ENCODE measurements around the gene CNTNAP5. TPM values are rescaled to one million over a fixed set of nuclear protein-coding genes. Genes with fewer than 3 reads are reported as not detected.

Gene CNTNAP5
- total RNA-seq, 2 donors from 2014 or later: not detected

DNA sequence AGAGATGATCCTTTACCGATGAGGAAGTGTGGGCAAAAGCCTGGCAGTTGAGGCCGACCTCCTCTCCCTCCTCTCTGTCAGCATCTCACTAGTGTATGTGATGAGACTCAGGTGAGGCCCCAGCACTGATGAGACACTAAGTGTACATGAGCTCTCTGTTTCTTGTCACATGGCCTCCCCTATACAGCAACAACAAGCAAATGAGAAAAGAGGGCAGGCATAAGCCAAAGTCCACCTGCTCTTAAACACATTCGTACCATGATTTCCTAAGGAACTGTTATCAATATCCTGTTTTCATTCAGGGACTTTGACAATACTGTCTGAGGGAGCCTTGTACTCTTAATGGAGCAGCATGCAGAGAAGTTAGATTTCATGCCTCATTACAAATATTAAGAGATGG lies 113.0 kb downstream of the CNTNAP5 start:
- intact Hi-C loops (cut with DNase I): no loop called here
- DNase-seq (ENCODE audit: low spot score): no peak

DNA sequence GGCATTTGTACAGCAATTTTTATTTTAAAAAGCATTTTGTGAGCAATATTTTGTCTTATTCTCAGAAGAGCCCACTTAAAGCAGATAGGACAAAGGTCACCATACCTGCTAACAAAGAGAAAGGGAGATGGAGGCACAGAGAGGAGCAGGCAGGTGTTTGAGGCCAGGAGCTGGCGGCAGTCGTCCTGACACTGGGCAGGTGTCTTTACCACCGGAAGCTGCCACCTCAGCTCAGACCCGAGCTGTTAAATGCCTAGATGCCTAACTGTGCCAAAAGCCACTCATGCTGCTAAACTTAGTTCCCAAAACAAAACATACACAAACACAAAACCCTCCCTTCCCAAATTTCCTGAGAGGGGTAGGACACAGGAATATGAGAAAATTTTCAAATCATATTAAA lies 120.9 kb downstream of the CNTNAP5 start:
- DNase-seq (ENCODE audit: low spot score): no peak
- intact Hi-C loops (cut with DNase I): no loop called here

DNA sequence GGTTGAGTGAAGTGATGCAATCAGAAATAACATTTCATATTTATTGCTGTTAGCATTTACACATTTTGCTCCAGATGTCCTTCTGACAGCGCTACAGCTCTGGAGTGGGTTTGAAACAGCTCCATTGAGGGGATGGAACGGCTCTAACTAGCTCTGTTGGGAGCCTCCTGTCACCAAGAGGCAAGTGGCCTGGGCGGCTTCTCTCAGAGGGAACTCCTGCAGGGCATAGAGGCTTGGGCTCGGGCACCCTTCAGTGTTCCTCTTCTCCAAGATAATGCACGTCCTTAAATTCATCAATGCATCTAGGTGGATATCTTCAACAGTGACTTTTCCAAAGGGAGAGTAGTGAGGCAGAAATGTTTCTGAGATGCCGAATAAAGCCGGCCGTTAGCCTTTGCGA lies 122.5 kb downstream of the CNTNAP5 start:
- DNase-seq (ENCODE audit: low spot score): no peak
- intact Hi-C loops (cut with DNase I): no loop called here

DNA sequence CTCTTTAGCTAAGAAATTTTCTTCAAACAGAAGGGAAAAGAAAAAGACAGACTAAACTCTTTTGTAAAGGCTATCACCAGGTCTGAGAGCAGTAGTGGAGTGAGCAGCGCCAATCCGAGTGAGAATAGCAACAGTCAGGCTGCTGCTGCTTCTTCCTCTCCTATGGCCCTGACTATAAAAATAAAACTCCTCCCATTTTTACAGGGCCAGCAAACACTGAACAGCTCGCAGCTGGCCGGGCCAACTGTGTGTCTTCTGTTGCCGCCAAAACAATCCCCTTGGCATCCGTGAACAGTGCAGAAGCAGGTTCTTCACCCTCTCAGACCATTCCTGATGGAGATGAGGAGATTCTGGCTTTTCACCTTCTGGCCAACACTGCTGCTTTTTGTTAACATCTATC lies 124.5 kb downstream of the CNTNAP5 start:
- intact Hi-C loops (cut with DNase I): no loop called here

DNA sequence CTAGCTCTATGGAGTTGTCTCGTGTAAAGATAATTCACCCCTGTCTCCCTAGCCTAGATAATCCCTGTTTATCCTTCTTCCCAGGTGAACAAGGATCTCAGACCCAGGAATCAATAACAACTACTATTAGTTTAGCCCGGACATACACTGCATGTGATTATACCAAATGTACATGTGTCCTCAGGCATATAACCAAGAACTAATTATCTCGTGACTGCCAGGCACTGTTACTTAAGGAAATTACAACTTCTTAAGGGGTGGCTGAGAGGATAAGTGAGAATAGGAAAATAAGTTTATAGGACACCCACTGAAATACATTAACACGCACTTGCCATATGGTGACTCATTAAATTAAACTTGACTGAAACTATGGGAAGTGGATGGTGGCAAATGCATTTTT lies 126.6 kb downstream of the CNTNAP5 start:
- intact Hi-C loops (cut with DNase I): no loop called here

More for the DNA sequence above, 124.5 kb downstream of the CNTNAP5 start:
- no peak for DNase-seq (ENCODE audit: low spot score)

DNA sequence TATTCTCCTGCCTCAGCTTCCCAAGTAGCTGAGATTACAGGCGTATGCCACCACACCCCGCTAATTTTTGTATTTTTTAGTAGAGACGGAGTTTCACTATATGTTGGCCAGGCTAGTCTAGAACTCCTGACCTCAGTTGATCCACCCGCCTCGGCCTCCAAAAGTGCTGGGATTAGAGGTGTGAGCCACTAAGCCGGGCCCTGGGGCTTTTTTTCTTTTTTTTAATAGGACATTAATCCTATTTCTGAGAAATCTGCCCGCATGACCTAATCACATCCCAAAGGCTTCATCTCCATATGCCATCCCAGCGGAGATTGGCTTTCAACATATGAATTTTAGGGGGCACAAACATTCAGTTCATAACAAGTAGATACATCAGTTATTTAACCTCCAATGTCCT lies 128.6 kb downstream of the CNTNAP5 start:
- intact Hi-C loops (cut with DNase I): no loop called here
- DNase-seq (ENCODE audit: low spot score): no peak

More for the DNA sequence above, 126.6 kb downstream of the CNTNAP5 start:
- no peak for DNase-seq (ENCODE audit: low spot score)

DNA sequence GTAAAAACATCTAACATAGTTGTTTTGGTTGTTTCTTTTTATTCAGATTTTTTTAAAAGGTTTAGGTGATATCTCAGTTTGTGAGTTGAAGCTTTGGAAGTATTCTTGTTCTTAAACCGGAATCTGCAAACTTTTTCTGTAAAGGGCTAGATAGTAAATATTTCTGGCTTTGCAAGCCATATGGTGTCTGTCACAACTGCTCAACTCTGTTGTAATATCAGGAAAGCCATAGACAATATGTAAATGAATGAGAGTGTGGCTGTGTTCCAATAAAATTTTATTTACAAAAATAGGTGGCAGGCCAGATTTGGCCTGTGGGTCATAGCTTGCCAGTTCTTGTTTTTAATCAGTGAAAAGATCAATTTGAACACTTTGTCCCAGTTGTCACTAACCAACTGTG lies 134.1 kb downstream of the CNTNAP5 start:
- DNase-seq (ENCODE audit: low spot score): no peak

DNA sequence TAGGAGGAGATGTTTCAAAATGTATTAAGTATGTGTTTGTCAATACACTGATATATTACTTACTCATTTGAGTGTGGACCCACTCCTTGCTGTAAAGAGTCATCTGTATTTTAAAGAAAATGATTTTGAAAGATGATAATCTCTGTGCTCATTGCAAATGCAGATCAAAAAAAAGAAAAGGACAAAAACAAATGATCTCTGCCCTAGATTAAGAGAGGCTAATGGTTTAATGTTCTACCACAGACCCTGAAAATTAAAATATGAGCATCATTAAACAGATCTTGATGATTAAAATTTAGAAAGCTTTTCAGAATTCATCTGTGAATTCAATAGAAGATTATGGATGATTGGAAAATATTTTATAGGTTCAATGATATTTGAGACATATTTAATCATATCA lies 136.5 kb downstream of the CNTNAP5 start:
- intact Hi-C loops (cut with DNase I): no loop called here

More for the DNA sequence above, 134.1 kb downstream of the CNTNAP5 start:
- intact Hi-C loops (cut with DNase I): no loop called here

DNA sequence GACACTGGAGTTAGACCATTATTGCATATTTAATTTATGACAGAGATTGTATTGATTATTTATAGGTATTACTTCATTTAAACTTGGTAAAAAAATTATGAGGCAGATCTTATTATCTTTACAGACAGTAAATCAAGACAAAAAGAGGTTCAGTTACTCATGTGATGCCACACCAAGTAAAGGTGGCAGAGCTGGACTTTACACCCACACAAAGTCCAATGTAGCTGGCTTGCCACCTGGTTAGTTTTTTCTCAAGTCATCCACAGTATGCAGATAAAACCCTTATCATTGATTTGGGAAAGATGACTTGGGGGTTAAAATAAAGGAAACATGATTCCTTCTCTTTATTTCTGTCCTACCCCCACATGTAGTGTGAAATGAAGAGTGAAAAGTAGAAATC lies 137.2 kb downstream of the CNTNAP5 start:
- DNase-seq (ENCODE audit: low spot score): no peak
- intact Hi-C loops (cut with DNase I): no loop called here

More for the DNA sequence above, 136.5 kb downstream of the CNTNAP5 start:
- DNase-seq (ENCODE audit: low spot score): no peak

DNA sequence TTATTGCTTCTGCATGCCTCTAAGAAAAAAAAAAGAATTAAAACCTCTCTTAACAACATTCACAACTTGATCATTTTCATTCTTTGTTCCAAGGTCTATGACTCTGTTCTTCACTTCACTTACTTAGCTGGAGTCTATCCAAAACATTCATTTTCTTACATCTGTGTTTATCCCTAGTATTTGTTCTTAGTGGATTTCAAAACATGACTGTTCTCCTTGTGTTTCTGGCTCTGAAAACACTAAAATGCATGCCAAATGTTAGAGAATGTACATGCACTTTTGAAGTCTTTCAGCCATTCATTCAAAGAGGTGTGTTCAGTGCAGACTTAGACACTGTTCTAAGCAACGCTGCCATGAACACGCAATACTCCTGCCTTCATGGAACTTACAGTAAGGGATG lies 138.8 kb downstream of the CNTNAP5 start:
- intact Hi-C loops (cut with DNase I): no loop called here
- no peak for DNase-seq (ENCODE audit: low spot score)

DNA sequence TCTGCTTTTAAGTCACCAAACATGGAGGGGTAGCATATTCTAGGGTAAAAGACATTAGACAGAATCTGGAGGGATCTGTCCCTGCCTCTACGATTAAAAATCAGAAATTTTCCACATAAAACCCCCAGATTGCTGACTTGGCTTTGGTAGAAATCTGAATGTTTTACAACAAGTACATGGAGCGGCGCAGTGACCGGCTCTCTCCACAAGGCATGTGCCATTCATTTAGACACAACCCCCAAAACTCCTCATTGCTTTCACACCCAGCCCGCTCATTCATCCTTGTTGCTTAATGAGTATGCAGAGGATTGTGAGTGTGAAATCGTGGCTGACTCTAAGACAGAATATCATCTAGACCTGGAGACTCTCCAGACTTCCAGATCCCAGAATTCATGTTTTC lies 140.6 kb downstream of the CNTNAP5 start:
- DNase-seq (ENCODE audit: low spot score): no peak
- intact Hi-C loops (cut with DNase I): no loop called here

DNA sequence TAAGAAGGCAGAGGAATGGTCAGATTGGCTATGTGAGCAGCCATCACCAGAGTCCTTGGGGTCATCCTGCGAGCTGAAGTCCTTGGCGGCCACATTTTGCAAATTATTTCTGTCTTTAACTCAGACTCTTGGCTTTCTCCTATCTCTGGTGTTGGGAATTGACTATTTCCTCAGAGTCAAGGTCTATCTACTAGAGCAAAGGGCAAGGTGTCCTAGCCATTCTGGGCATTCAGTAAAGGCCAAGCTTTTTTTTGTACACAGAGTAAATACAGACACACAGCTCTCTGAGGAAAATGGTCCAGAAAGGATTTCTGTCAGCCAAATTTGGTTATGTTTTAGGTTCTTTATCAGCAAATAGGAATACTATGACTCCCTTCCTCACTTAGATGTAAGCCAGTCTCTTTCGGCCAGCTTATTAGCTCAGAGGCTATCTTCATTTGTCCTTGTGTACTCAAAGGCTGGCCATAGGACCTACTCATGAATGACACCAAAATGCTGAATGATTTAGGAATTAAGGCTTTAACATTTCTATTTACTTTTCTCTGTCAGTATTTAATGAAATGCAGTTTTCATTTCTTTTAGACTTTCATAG lies 146.5 kb downstream of the CNTNAP5 start:
- intact Hi-C loops (cut with DNase I): no loop called here
- no peak for DNase-seq (ENCODE audit: low spot score)

DNA sequence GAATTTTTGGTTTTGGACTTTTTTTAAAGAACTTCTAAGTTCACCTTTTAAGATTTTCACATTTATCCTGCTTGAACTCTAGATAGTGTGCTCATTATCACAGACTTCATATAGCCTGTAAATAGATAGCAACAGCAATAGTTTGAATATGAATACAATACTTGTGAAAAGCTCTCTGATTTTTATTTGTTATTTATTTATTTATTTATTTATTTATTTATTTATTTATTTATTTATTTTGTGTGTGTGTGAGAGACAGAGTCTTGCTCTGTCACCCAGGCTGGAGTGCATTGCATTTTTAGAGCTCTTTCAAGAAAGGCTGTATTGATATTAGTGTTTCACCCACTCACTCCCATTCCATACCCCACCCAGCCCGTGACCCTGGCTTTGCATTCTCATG lies 153.6 kb downstream of the CNTNAP5 start:
- no peak for DNase-seq (ENCODE audit: low spot score)
- intact Hi-C loops (cut with DNase I): no loop called here

DNA sequence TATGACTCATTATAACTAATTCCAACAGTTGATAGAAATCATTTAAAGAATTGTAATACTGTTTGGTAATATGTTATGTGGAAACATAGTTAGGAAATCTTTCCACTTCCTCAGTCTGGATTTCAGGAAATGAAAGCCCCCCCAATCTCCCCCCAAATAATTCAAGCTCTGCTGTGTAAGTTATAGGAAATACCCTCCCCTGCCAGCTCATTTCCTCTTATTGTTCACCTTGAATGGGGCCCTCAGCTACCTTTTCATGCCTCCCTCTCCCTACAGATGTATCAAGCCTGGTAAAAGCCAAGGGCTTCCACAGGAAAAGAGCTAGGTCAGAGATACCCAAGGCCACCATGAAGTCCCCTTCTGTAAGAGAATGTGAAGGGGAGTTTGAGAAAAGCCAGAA lies 155.5 kb downstream of the CNTNAP5 start:
- no peak for DNase-seq (ENCODE audit: low spot score)
- intact Hi-C loops (cut with DNase I): no loop called here

DNA sequence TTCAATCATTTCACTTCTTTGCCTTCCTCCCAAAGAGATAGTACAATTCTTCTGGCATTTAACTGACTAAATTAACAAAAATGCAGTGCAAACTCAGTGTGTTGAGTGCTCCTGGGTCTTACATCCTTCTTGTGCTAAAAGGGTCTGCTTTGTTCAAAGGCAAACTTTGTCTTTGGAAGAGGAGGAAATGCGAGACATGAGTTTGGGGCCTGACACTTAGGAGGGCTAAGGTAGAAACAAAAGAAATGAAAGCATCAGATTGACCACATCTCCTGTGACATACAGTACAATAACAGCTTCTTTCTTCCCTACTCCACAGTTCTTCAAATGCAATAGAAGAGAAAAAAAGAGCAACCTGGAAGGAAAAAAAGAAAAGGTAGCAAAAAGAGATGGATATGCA lies 161.7 kb downstream of the CNTNAP5 start:
- no peak for DNase-seq (ENCODE audit: low spot score)
- intact Hi-C loops (cut with DNase I): no loop called here

DNA sequence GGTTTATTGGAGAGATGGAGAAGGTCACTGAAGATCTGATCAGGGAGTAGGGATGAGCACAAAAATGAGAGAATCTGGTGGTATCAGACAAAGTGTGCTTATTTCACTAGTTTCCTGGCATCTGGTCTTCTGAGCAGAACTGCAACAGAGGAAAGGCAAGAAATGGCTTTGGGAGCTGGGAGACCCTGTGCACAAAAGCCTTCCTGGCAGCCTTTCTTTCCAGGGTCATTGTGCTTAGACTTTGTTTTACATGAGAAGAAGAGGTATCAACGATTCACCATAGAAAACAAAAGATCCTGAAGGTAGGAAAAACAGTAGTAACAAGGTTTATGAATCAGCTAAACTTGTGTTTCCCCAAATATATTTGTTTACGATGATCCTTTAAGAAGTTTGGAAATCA lies 162.9 kb downstream of the CNTNAP5 start:
- intact Hi-C loops (cut with DNase I): no loop called here
- no peak for DNase-seq (ENCODE audit: low spot score)

DNA sequence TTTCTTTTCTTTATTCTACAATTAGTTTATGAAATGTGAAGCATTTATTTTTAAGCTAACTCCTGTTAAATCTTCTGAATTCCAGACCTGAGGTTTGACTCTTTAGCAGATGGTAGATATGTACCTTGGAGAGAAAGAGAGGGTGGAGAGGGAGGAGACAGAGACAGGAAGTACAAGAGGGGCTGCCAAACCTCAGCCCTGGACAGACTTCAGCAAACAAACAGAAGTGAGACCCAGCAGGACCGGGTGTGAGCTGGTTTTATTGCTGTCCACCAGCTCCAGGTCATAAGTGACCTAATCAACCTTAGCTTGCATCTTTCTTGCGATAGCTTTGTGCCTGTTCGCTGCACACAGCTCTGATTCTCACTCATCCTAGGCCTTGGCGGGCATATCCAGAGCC lies 168.6 kb downstream of the CNTNAP5 start:
- intact Hi-C loops (cut with DNase I): no loop called here
- DNase-seq (ENCODE audit: low spot score): no peak

DNA sequence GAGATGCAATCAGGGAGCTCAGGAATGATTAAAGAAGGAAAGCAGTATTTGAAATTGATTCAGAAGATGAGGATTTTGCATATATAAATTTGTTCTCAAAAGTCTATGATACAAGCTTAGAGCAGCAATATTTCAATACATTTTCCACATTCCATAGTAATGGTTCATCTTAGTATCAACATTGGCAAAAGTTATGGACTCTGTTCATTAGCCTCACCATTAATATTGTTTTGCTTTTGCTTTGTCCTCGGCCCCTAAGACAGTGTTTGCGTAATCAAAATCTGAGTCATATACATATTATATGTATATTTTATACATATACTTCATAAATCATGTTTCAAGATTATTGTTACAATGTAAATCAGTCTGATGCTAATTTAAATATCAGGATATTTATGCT lies 176.6 kb downstream of the CNTNAP5 start:
- no peak for DNase-seq (ENCODE audit: low spot score)
- intact Hi-C loops (cut with DNase I): no loop called here

DNA sequence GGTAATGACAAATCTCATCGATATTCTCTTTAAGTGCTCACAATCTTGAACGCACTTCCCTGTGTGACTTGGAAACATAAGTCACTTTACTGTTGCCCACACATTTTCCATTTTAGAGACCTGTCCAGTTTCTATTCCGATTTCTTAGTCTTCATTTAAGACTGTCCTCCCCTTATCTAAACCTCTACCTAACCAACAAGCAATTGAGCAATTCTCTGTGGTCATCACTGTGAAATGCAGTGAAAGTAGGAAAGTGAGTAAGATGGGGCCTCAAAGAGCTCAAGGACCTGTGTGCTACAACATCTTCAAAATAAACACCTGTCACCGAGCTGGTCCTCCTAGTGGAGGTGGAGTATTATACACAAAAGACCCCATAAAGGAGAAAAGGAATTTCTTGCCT lies 184.4 kb downstream of the CNTNAP5 start:
- intact Hi-C loops (cut with DNase I): no loop called here

DNA sequence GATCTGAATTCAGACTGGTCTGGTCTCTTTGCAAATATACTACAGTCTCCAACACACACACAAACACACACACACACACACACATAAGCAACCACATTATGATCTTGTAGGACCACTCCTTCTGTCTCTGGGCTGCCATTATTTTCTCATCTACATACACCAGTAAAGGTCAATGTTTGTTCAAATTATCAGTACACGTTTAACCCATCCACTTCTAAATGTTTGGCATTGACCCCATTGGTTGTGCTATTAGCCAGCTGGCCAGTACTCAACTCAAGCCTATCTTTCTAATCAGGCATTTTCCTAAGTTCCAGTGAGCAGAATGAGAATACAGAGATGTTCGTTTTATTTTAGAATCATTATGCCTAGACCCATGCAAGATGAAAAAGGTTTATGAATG lies 186.4 kb downstream of the CNTNAP5 start:
- DNase-seq (ENCODE audit: low spot score): no peak
- intact Hi-C loops (cut with DNase I): no loop called here

More for the DNA sequence above, 184.4 kb downstream of the CNTNAP5 start:
- no peak for DNase-seq (ENCODE audit: low spot score)

DNA sequence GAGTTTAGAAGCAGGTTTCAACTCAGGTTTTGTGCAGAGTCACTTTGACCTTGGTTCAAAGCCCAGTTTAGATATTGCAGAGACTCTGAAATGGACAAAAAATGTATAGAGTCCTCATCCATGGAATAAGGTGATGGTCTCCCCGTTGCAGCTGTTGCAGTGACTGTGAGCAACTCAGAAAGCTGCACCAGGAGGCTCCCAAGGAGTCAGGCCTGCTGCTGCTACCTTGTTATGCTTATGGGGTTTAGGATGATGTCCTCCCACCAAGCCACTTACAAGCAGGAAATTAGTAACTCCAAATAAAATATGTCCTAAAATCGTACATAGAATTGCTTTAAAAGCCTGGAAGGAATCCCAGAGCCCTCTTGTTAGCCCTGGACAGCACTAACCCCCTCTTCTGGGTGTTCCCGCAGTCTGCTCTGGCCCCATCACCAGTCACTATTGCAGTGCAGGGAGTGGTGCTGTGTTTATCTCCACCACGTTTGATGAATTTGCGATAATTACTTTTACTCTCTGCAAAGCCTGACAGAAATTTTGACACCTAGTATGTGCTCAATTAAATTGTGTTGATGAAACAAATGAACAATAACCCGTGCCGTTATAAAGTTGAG lies 189.0 kb downstream of the CNTNAP5 start:
- intact Hi-C loops (cut with DNase I): no loop called here
- no peak for DNase-seq (ENCODE audit: low spot score)
